CD14-positive monocyte (primary cell): Measurements from ENCODE around the gene SEH1L. TPM values are rescaled to one million over a fixed set of nuclear protein-coding genes. Genes with fewer than 3 reads are reported as not detected.

Source experiments
- DNase-seq, 3 donors: peaks; one replicate each; pipeline ENCODE4 v3.0.0-alpha.2; 2011 to 2022
- H2AFZ ChIP-seq: 2 replicates; pipeline ENCODE4 v1.6.0; 2012; ENCODE audit warnings: mild to moderate bottlenecking, low read depth, low read length, inconsistent platforms; ENCODE audit not compliant: insufficient read depth, poor library complexity, severe bottlenecking
- H3K27ac ChIP-seq, 2 donors: 1 replicate in 1 of 2; 2 replicates in 1 of 2; pipeline ENCODE4 v1.5.1; 2012 to 2013; ENCODE audit warnings: low read length in 2 of 2, control low read depth in 1 of 2, inconsistent platforms in 1 of 2, low read depth in 1 of 2, mild to moderate bottlenecking in 1 of 2
- H3K27me3 ChIP-seq, 2 donors: one replicate each; pipeline versions ENCODE4 v1.6.0 to v1.6.1; 2011 to 2013; ENCODE audit warnings: low read length in 2 of 2; ENCODE audit not compliant: control insufficient read depth in 2 of 2, insufficient read depth in 2 of 2
- H3K36me3 ChIP-seq, 2 donors: replicated peaks in 1 of 2; 1 replicate in 1 of 2; 2 replicates in 1 of 2; pipeline versions ENCODE4 v1.5.1 to v1.6.1; 2012 to 2013; ENCODE audit warnings: low read length in 2 of 2, control low read depth in 1 of 2, inconsistent platforms in 1 of 2, mild to moderate bottlenecking in 1 of 2; ENCODE audit not compliant: insufficient read depth in 2 of 2, control insufficient read depth in 1 of 2
- H3K4me1 ChIP-seq, 2 donors: 1 replicate in 1 of 2; 2 replicates in 1 of 2; pipeline versions ENCODE4 v1.5.1 to v1.6.1; 2012 to 2013; ENCODE audit warnings: low read length in 2 of 2, control low read depth in 1 of 2, inconsistent platforms in 1 of 2, mild to moderate bottlenecking in 1 of 2, moderate library complexity in 1 of 2; ENCODE audit not compliant: insufficient read depth in 2 of 2, control insufficient read depth in 1 of 2
- H3K4me2 ChIP-seq: replicated peaks from 2 replicates; pipeline ENCODE3; 2012; ENCODE audit warnings: low read length, moderate library complexity, mild to moderate bottlenecking; ENCODE audit not compliant: poor library complexity, severe bottlenecking; ENCODE audit errors: extremely low read depth
- H3K4me3 ChIP-seq, 3 experiments: fragments of 200-600 bp in 1 of 3; sonication (generic) in 1 of 3; replicated peaks in 1 of 3; 1 replicate in 2 of 3; 2 replicates in 1 of 3; pipeline ENCODE4 v1.5.1; 2011 to 2013; ENCODE audit warnings: low read length in 3 of 3, mild to moderate bottlenecking in 3 of 3, control low read depth in 2 of 3, low read depth in 2 of 3, inconsistent platforms in 1 of 3, moderate library complexity in 1 of 3
- H3K79me2 ChIP-seq: 2 replicates; pipeline ENCODE4 v1.6.0; 2012; ENCODE audit warnings: mild to moderate bottlenecking, control low read depth, inconsistent platforms, low read length, moderate library complexity; ENCODE audit not compliant: insufficient read depth
- H3K9ac ChIP-seq: 2 replicates; pipeline ENCODE4 v1.6.0; 2017; ENCODE audit warnings: low read length, mild to moderate bottlenecking; ENCODE audit not compliant: insufficient read depth, poor library complexity, severe bottlenecking
- H3K9me3 ChIP-seq, 2 donors: replicated peaks in 1 of 2; 1 replicate in 1 of 2; 2 replicates in 1 of 2; pipeline versions ENCODE4 v1.5.1 to v1.6.1; 2012 to 2013; ENCODE audit warnings: low read length in 2 of 2, control low read depth in 1 of 2; ENCODE audit not compliant: control insufficient read depth in 1 of 2, insufficient read depth in 1 of 2
- H4K20me1 ChIP-seq: 2 replicates; pipeline ENCODE4 v1.6.0; 2012; ENCODE audit warnings: mild to moderate bottlenecking, low read length, control low read depth, moderate library complexity; ENCODE audit not compliant: insufficient read depth
- H3K27ac Mint-ChIP-seq, 7 donors: one replicate each; pipeline ENCODE4 v1.8.0; 2020; ENCODE audit warnings: mild to moderate bottlenecking in 7 of 7, mixed read lengths in 7 of 7, moderate library complexity in 6 of 7, inconsistent platforms in 2 of 7
- H3K27me3 Mint-ChIP-seq, 3 donors: one replicate each; pipeline ENCODE4 v1.8.0; 2021 to 2022; ENCODE audit warnings: low read depth in 3 of 3, mild to moderate bottlenecking in 3 of 3, mixed read lengths in 3 of 3, moderate library complexity in 3 of 3, inconsistent platforms in 1 of 3
- H3K36me3 Mint-ChIP-seq, 2 donors: one replicate each; pipeline ENCODE4 v1.8.0; 2020; ENCODE audit warnings: mixed read lengths in 2 of 2, inconsistent platforms in 1 of 2, mild to moderate bottlenecking in 1 of 2
- H3K4me1 Mint-ChIP-seq: one replicate; pipeline ENCODE4 v1.8.0; 2020; ENCODE audit warnings: mild to moderate bottlenecking, mixed read lengths
- H3K4me3 Mint-ChIP-seq, 2 donors: one replicate each; pipeline ENCODE4 v1.8.0; 2020; ENCODE audit warnings: mild to moderate bottlenecking in 2 of 2, mixed read lengths in 2 of 2, moderate library complexity in 1 of 2
- H3K9me3 Mint-ChIP-seq, 7 donors: one replicate each; pipeline ENCODE4 v1.8.0; 2020 to 2022; ENCODE audit warnings: mixed read lengths in 7 of 7, mild to moderate bottlenecking in 6 of 7, moderate library complexity in 6 of 7, inconsistent platforms in 2 of 7
- WGBS: methylation state at CpG from one replicate; pipeline ENCODE4 v1.1.5; 2013; ENCODE audit warnings: missing lambda C conversion rate; ENCODE audit not compliant: insufficient coverage; 5-methylcytosine and 5-hydroxymethylcytosine counted together
- intact Hi-C, 2 donors: fragments of 100-400 bp; cut with micrococcal nuclease; formaldehyde crosslinking; loops; one replicate each; pipeline versions ENCODE4 v1.15.0 to v1.15.1; 2023
- polyA plus RNA-seq, 3 donors: library from polyadenylated mRNA; depleted of rRNA in 1 of 3; unstranded in 2 of 3; stranded (reverse) in 1 of 3; fragments of 300-500 nt in 2 of 3; fragments of >200 nt in 1 of 3; fragmentation: Illumina TruSeq in 2 of 3; gene quantifications; 1 replicate in 2 of 3; 2 replicates in 1 of 3; pipeline ENCODE4 v1.2.3, GENCODE V29; 2012 to 2021
- TF ChIP-seq, protein P1 (sequence below): fragments of 200-600 bp; IDR thresholded peaks from one replicate; pipeline ENCODE4 v1.8.0; 2022; ENCODE audit warnings: antibody characterized with exemption, mild to moderate bottlenecking

The SEH1L gene
- polyA plus RNA-seq, 3 donors = 7.1 to 26.9 (median 25.9) TPM

DNA sequence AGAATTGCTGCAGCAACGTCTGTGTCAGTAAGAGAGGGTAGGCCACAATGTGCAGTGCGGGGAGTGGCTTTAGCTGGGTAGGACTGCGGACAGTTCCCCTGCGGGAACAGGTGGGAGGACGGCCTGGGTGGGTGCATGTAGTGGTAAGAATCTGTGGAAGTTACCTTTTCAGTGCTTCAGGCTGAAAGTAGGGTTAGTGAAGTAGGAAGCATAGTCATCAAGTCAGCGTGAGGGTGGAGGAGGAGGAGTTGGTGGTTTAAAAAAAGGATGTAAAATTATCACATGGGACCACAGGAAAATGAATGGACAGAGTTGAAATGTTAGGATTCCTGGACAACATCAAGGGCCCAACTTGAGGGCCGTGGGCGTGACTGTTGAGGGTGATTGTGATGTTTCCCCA lies 56.6 kb downstream of the SEH1L start:
- no peak overlapping the region for H3K9ac ChIP-seq

DNA sequence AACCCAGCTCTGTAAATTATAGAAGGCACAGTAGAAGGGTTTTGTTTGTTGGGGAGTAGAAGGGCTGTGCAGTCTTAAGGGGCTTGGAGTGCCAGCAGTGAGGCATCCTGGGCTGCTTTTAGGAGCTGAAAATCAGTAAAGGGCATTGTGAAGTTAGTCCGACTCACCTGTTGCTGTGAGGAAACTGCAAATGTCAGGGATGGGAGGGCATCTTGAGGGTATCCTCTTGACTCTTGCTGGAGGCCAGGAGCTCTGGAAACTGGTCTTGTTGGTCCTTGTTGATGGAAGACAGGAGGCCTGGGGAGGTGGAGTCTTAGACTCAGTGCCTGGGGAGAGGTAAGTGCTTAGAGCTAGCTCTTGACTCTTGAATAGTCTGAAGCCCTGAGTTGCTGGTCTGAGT lies 57.5 kb downstream of the SEH1L start:
- no peaks in the 10 kb centered on the region for H3K27me3 Mint-ChIP-seq
- no peaks in the 10 kb centered on the region for H3K27me3 ChIP-seq
- no peak overlapping the region for H3K4me3 Mint-ChIP-seq
- H3K36me3 Mint-ChIP-seq = peaks cover 35 to 37% of the 10 kb centered on the region in 2 donors
- H3K4me1 ChIP-seq = peaks cover 7 to 10% of the 10 kb centered on the region in 2 donors
- H3K4me3 ChIP-seq = no peak overlapping the region
- H3K9ac ChIP-seq = no peak overlapping the region
- H3K9me3 ChIP-seq = no peaks in the 10 kb centered on the region
- H3K9me3 Mint-ChIP-seq = no peaks in the 10 kb centered on the region
- H3K27ac Mint-ChIP-seq = no peak overlapping the region
- H3K79me2 ChIP-seq = peaks cover 73% of the 10 kb centered on the region
- no peak overlapping the region for H3K4me2 ChIP-seq
- peak overlapping the region in 1 of 2 donors; percentile 76 for H3K27ac ChIP-seq
- peaks cover 16% of the 10 kb centered on the region for H3K4me1 Mint-ChIP-seq
- no peak overlapping the region for H2AFZ ChIP-seq
- TF ChIP-seq, protein P1, sequence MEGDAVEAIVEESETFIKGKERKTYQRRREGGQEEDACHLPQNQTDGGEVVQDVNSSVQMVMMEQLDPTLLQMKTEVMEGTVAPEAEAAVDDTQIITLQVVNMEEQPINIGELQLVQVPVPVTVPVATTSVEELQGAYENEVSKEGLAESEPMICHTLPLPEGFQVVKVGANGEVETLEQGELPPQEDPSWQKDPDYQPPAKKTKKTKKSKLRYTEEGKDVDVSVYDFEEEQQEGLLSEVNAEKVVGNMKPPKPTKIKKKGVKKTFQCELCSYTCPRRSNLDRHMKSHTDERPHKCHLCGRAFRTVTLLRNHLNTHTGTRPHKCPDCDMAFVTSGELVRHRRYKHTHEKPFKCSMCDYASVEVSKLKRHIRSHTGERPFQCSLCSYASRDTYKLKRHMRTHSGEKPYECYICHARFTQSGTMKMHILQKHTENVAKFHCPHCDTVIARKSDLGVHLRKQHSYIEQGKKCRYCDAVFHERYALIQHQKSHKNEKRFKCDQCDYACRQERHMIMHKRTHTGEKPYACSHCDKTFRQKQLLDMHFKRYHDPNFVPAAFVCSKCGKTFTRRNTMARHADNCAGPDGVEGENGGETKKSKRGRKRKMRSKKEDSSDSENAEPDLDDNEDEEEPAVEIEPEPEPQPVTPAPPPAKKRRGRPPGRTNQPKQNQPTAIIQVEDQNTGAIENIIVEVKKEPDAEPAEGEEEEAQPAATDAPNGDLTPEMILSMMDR = no peak
- intact Hi-C loops = no loop called here
- DNase-seq = no peak
- 89% methylated on average over 1 of the region's 1 CpG for WGBS
- H3K36me3 ChIP-seq = peaks cover 48 to 91% of the 10 kb centered on the region in 2 donors
- peaks cover 44% of the 10 kb centered on the region for H4K20me1 ChIP-seq

More for the DNA sequence above, 56.6 kb downstream of the SEH1L start:
- Histone ChIP-seq H3K4me1 (peaks cover 7 to 10% of the 10 kb centered on the region in 2 donors), H3K27ac (peak overlapping the region in 1 of 2 donors; percentile 46), H3K9me3 (no peaks in the 10 kb centered on the region), H3K4me3 (no peak overlapping the region), H2AFZ (no peak overlapping the region), H3K4me2 (no peak overlapping the region), H3K79me2 (peaks cover 82% of the 10 kb centered on the region), H3K36me3 (peaks cover 44 to 90% of the 10 kb centered on the region in 2 donors), H3K27me3 (no peaks in the 10 kb centered on the region), H4K20me1 (peaks cover 53% of the 10 kb centered on the region)
- Mint-ChIP-seq H3K4me3 (no peak overlapping the region), H3K27ac (no peak overlapping the region), H3K9me3 (no peaks in the 10 kb centered on the region), H3K4me1 (peaks cover 16% of the 10 kb centered on the region), H3K27me3 (no peaks in the 10 kb centered on the region), H3K36me3 (peaks cover 37 to 38% of the 10 kb centered on the region in 2 donors)
- intact Hi-C loops = no loop called here
- 73% methylated on average over 8 of the region's 8 CpGs for WGBS
- no peak for DNase-seq
- TF ChIP-seq, protein P1 = no peak
